RWPE2 (cell line): ENCODE results near the gene FAAP100.
"Not testable (repeated sequence)": the region's sequence is repeated elsewhere in the genome, so short reads cannot be mapped to it uniquely, and the experiment has no call there.

ENCODE experiments used
- ATAC-seq: fragments of 200-7000 bp; cut with Tn5 transposase; 3 replicates; pipeline ENCODE4 v1.9.1; 2021; ENCODE audit warnings: low read depth
- DNase-seq: peaks from one replicate; pipeline ENCODE4 v3.0.0-alpha.2; 2020; ENCODE audit warnings: low spot score
- H3K27ac ChIP-seq: fragments of 450-650 bp; 2 replicates; pipeline ENCODE4 v1.5.1; 2017; ENCODE audit warnings: mild to moderate bottlenecking; ENCODE audit not compliant: poor library complexity, severe bottlenecking
- H3K27me3 ChIP-seq: fragments of 250-450 bp; sonication (Bioruptor Pico); 2 replicates; pipeline ENCODE4 v1.5.1; 2021; ENCODE audit warnings: mild to moderate bottlenecking, moderate library complexity; ENCODE audit not compliant: insufficient read depth, poor library complexity, severe bottlenecking
- H3K36me3 ChIP-seq: fragments of 250-450 bp; sonication (Bioruptor Pico); 2 replicates; pipeline ENCODE4 v1.5.1; 2020; ENCODE audit warnings: low read depth, mild to moderate bottlenecking, moderate library complexity
- H3K4me1 ChIP-seq: fragments of 250-450 bp; sonication (Bioruptor Pico); 2 replicates; pipeline ENCODE4 v1.5.1; 2021; ENCODE audit warnings: mild to moderate bottlenecking, moderate library complexity; ENCODE audit not compliant: insufficient read depth, poor library complexity, severe bottlenecking
- H3K4me3 ChIP-seq: fragments of 250-450 bp; sonication (Bioruptor Pico); 2 replicates; pipeline ENCODE4 v1.5.1; 2021; ENCODE audit warnings: mild to moderate bottlenecking, moderate library complexity; ENCODE audit not compliant: severe bottlenecking
- H3K9me3 ChIP-seq: fragments of 250-450 bp; sonication (Bioruptor Pico); 2 replicates; pipeline ENCODE4 v1.5.1; 2021; ENCODE audit warnings: mild to moderate bottlenecking, moderate library complexity; ENCODE audit not compliant: severe bottlenecking
- TF ChIP-seq, protein P1 (sequence below): fragments of 450-650 bp; IDR thresholded peaks from one replicate; pipeline ENCODE4 v1.5.1; 2017; ENCODE audit warnings: mild to moderate bottlenecking, moderate library complexity; ENCODE audit not compliant: poor library complexity, severe bottlenecking

FAAP100 gene

DNA sequence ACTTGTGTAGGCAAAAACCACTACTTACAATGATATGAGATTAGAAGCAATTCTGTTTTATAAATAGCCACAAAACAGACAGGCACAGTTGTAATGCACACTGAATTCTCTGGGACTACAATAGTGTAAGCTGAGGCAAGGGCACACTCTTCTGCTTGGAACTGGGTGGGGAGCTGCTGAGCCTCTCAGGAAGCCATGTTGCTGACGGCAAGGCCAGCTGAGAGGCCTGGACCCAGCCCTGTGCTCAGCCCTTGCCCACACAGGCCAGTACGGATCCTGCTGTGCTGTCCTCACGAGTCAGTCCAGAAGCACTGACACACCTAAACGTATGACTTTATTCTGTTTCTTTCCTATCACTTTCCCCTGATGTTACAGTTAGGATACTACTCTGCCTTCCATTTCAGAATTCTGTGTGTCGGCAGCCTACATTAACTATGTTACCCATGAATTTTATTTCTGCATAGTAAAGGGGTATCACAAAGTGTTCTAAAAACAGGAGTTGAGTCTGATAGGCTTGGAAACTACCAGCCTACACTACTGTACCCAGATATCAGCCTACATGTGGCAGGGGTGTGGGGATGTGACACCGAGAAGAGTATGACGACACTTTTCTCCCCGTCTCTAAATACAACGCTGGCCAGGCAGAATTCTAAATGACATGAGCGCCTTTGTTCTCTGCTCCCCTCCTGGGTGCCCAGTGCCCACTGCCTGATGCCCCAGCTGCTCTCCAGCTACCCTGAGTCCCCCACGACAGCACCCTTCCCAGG, 41.1 kb upstream of the FAAP100 start:
- no peak overlapping the region for H3K27ac ChIP-seq
- no peak for ATAC-seq
- no peaks in the 10 kb centered on the region for H3K4me1 ChIP-seq
- TF ChIP-seq, protein P1, sequence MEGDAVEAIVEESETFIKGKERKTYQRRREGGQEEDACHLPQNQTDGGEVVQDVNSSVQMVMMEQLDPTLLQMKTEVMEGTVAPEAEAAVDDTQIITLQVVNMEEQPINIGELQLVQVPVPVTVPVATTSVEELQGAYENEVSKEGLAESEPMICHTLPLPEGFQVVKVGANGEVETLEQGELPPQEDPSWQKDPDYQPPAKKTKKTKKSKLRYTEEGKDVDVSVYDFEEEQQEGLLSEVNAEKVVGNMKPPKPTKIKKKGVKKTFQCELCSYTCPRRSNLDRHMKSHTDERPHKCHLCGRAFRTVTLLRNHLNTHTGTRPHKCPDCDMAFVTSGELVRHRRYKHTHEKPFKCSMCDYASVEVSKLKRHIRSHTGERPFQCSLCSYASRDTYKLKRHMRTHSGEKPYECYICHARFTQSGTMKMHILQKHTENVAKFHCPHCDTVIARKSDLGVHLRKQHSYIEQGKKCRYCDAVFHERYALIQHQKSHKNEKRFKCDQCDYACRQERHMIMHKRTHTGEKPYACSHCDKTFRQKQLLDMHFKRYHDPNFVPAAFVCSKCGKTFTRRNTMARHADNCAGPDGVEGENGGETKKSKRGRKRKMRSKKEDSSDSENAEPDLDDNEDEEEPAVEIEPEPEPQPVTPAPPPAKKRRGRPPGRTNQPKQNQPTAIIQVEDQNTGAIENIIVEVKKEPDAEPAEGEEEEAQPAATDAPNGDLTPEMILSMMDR, result no peak
- DNase-seq, result no peak
- peaks cover 98% of the 10 kb centered on the region for H3K36me3 ChIP-seq
- H3K4me3 ChIP-seq, result no peak overlapping the region
- no peaks in the 10 kb centered on the region for H3K27me3 ChIP-seq
- H3K9me3 ChIP-seq, result no peaks in the 10 kb centered on the region

DNA sequence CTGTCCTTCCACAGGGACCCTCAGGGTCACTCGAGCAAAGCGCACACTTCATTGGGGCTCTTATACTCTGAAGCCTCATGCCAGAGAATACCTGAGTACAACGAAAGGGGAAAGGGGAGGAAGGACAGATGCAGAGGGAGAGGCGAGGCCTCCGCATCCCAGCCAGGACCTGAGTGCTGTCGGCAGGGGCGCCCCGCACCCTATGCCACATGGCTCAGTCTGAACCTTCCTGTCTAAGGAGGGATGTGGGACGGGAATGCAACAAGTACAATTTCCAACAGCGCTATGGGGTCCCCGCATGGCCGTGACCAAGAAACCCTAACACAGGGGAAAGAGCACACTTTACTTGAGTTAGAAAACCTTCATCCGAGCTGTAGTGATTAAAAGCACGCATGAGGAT, 39.8 kb upstream of the FAAP100 start:
- no peak for ATAC-seq
- Histone ChIP-seq H3K4me3 (no peak overlapping the region), H3K36me3 (peaks cover 95% of the 10 kb centered on the region), H3K4me1 (no peaks in the 10 kb centered on the region), H3K27me3 (no peaks in the 10 kb centered on the region), H3K9me3 (no peaks in the 10 kb centered on the region), H3K27ac (no peak overlapping the region)
- DNase-seq, result no peak
- TF ChIP-seq, protein P1, result no peak

DNA sequence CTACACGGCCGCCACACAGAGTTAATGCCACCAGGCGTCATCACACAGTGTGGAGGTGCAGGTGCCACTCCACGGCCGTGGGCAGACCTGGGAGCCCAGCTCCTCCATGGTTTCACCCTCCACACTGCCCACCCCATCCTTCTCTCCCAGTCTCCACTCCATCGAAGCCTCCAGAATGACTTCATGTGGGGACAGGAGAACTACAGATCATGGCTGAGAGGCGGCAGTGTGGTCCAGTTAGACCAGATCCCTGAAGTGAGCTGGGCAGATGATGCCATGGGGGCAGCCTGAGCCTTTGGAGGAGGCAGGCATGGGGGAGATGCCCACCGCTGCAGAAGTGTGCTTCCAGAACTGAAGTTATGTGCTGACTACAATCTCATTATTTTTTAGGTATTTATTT, 38.0 kb upstream of the FAAP100 start:
- no peak for ATAC-seq

DNA sequence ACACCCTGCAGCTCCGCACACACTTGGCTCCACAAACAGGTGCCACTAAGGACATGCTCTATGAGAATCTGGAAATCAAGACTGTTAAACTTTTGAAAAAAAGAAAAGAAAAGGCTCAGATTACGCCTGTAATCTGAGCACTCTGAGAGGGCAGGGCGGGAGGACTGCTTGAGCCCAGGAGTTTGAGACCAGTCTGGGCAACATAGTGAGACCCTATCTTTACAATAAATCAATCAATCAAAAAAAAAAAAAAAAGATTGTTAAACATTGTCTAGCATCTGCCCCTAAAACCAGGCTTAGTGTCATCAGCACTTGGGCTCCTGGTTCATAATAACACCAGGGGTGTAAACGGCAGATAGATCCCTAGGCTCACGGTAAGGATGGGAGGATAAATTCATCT, 37.5 kb upstream of the FAAP100 start:
- Histone ChIP-seq H3K27me3 (no peaks in the 10 kb centered on the region), H3K9me3 (no peaks in the 10 kb centered on the region), H3K4me3 (no peak overlapping the region), H3K4me1 (no peaks in the 10 kb centered on the region), H3K27ac (no peak overlapping the region), H3K36me3 (peaks cover 96% of the 10 kb centered on the region)
- TF ChIP-seq, protein P1, result no peak
- ATAC-seq (no peak), DNase-seq (no peak)

More for the DNA sequence above, 38.0 kb upstream of the FAAP100 start:
- no peak for DNase-seq
- Histone ChIP-seq H3K36me3 (peaks cover 96% of the 10 kb centered on the region), H3K27me3 (no peaks in the 10 kb centered on the region), H3K9me3 (no peaks in the 10 kb centered on the region), H3K27ac (no peak overlapping the region), H3K4me3 (no peak overlapping the region), H3K4me1 (no peaks in the 10 kb centered on the region)
- TF ChIP-seq, protein P1, result no peak

DNA sequence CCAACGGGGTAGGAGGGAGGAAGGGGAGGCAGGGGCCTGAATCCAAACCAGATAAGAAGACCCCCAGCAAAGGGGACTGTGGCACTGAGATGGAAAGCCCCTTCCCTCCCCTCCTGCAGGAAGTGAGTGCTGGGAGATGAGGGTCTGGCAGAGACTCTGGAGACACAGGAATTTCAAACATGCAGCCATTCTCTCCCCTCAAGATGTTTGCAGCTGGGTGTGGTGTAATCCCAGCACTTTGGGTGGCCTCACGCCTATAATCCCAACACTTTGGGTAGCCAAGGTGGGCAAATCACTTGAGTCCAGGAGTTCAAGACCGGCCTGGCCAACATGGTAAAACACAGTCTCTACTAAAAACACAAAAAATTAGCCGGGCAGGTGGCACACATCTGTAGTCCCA, 33.9 kb upstream of the FAAP100 start:
- no peak overlapping the region for H3K27ac ChIP-seq
- no peak overlapping the region for H3K4me3 ChIP-seq
- TF ChIP-seq, protein P1, result no peak
- peaks cover 91% of the 10 kb centered on the region for H3K36me3 ChIP-seq
- no peaks in the 10 kb centered on the region for H3K9me3 ChIP-seq
- H3K27me3 ChIP-seq, result no peaks in the 10 kb centered on the region
- DNase-seq (no peak), ATAC-seq (no peak)
- H3K4me1 ChIP-seq, result no peaks in the 10 kb centered on the region

DNA sequence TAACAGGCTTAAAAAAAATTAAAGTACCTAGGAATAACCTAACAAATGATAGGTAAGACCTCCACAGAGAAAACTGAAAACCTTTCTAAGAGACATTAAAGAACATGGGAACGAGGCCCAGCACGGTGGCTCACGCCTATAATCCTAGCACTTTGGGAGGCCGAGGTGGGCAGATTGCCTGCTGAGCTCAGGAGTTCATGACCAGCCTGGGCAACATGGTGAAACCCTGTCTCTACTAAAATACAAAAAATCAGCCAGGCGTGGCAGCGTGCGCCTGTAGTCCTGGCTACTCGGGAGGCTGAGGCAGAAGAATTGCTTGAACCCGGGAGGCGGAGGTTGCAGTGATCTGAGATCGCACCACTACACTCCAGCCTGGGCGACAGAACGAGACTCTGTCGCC, 32.6 kb upstream of the FAAP100 start:
- not testable (repeated sequence) for H3K4me1 ChIP-seq, ATAC-seq, H3K27ac ChIP-seq, H3K27me3 ChIP-seq, DNase-seq, H3K4me3 ChIP-seq, H3K9me3 ChIP-seq
- H3K36me3 ChIP-seq, result peaks cover 77% of the 10 kb centered on the region
